ENCODE results near the gene FXYD7. TPM values are rescaled to one million over a fixed set of nuclear protein-coding genes. Genes with fewer than 3 reads are reported as not detected.
"Not testable (repeated sequence)": the region's sequence is repeated elsewhere in the genome, so short reads cannot be mapped to it uniquely, and the experiment has no call there.

FXYD7 gene
- total RNA-seq, 5 donors from 2014 or later (not counting 1 experiment from before 2014, with no cell fraction given) = 8.8 to 24.0 (median 12.6) TPM

- H3K27me3 Mint-ChIP-seq = peaks cover 0 to 2% of the 10 kb centered on the region in 2 donors
- ATAC-seq (replicated peaks in 1 of 4) (no peak), DNase-seq (no peak)
- ChIA-PET POLR2A (no interaction called here), CTCF (no interaction called here)
- 77% methylated on average over 13 of the region's 21 CpGs for WGBS (ENCODE audit: insufficient coverage)
- H3K4me3 ChIP-seq (ENCODE audit: control insufficient read depth in 1 of 2, extremely low read depth in 1 of 2, low read length in 1 of 2) = no peak overlapping the region
- no peaks in the 10 kb centered on the region for H3K4me1 ChIP-seq (ENCODE audit: control insufficient read depth in 1 of 2, extremely low read depth in 1 of 2, insufficient read depth in 2 of 2, low read length in 2 of 2)
- H3K9me3 Mint-ChIP-seq = no peaks in the 10 kb centered on the region
- no peaks in the 10 kb centered on the region for H3K36me3 Mint-ChIP-seq
- H3K27ac Mint-ChIP-seq = no peak overlapping the region
- H3K4me3 Mint-ChIP-seq = no peak overlapping the region
- no peaks in the 10 kb centered on the region for H3K4me1 Mint-ChIP-seq
- no peaks in the 10 kb centered on the region for H3K36me3 ChIP-seq (ENCODE audit: control insufficient read depth in 2 of 2, extremely low read depth in 1 of 2, insufficient read depth in 1 of 2, low read length in 1 of 2)
- H3K27me3 ChIP-seq (replicated peaks in 1 of 2; ENCODE audit: control insufficient read depth in 2 of 2, extremely low read depth in 1 of 2, insufficient read depth in 2 of 2, low read length in 1 of 2) = peaks cover 0 to 3% of the 10 kb centered on the region in 2 experiments
- no peaks in the 10 kb centered on the region for H3K9me3 ChIP-seq
- no peak overlapping the region for H3K27ac ChIP-seq (ENCODE audit: low read length)
These were observed 43.7 kb upstream of the FXYD7 start for GRCh38 chr19:35099155-35099896.

DNA sequence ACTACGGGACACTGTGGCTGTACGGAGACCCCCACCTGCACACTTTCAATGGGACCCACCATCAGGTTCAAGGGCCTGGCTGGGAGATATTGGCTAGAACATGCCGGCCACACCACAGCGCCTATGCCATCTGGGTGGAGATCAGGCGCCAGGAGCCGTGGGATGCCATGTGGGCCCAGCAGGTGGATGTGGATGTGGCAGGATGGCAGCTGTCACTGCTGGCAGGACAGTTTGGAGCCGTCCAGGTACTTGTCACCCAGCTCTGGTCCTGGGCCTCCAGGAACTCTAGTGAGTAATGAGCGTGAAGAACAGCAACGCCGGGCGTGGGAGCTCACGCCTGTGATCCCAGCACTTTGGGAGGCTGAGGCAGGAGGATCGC, 43.2 kb upstream of the FXYD7 start:
- no peaks in the 10 kb centered on the region for H3K36me3 Mint-ChIP-seq
- H3K4me3 Mint-ChIP-seq = no peak overlapping the region
- ChIA-PET POLR2A (no interaction called here), CTCF (no interaction called here)
- H3K9me3 ChIP-seq = no peaks in the 10 kb centered on the region
- H3K27ac ChIP-seq (ENCODE audit: low read length) = no peak overlapping the region
- H3K36me3 ChIP-seq (ENCODE audit: control insufficient read depth in 2 of 2, extremely low read depth in 1 of 2, insufficient read depth in 1 of 2, low read length in 1 of 2) = no peaks in the 10 kb centered on the region
- ATAC-seq (replicated peaks in 1 of 4) (no peak), DNase-seq (no peak)
- no peaks in the 10 kb centered on the region for H3K27me3 Mint-ChIP-seq
- no peaks in the 10 kb centered on the region for H3K9me3 Mint-ChIP-seq
- WGBS (ENCODE audit: insufficient coverage) = 93% methylated on average over 12 of the region's 13 CpGs
- H3K4me1 Mint-ChIP-seq = no peaks in the 10 kb centered on the region
- no peaks in the 10 kb centered on the region for H3K4me1 ChIP-seq (ENCODE audit: control insufficient read depth in 1 of 2, extremely low read depth in 1 of 2, insufficient read depth in 2 of 2, low read length in 2 of 2)
- no peak overlapping the region for H3K27ac Mint-ChIP-seq
- H3K27me3 ChIP-seq (replicated peaks in 1 of 2; ENCODE audit: control insufficient read depth in 2 of 2, extremely low read depth in 1 of 2, insufficient read depth in 2 of 2, low read length in 1 of 2) = peaks cover 0 to 3% of the 10 kb centered on the region in 2 experiments
- no peak overlapping the region for H3K4me3 ChIP-seq (ENCODE audit: control insufficient read depth in 1 of 2, extremely low read depth in 1 of 2, low read length in 1 of 2)

DNA sequence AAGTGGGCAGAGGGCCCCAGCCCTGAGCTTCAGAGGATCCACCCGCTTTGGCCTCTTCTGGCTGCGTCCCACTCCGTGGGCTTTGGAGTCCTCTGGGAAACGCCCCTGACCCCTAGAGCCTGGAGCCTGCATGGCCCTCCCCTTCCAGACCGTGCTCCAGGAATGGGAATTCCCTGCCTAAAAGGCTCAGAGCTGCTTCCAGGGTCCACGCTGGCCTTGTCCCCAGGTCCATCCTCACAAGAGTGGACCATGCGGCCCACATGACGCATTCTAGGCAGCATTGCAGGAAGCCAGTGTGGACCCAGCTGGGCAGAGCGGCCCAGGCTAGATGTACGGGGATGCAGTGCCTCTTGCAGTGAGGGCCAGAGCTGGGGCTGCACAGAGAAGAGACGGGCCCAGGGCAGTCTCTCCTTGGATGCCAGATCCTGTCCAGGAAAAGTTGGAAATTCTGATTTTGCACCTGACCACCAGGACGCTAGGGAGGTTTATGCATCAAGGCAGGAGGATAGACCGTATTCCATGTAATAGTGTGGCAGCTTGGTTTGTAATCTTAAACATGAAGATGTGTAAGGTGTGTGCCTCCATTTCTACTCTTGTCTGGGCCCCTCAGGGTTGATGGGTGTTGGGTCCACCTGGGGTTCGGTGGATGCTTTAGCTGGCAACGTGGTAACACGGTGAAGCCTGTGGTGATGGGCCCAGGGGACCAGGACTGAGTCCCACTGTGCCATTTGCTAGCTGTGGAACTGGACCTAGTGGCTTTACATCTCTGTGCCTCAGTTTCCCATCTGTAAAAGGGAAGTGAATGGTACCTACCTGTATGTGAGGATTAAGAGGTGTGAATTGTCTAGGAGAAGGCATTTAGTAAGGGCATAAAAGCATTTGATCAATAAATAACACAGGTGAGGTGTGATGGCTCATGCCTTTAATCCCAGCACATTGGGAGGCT, 42.2 kb upstream of the FXYD7 start:
- H3K36me3 ChIP-seq (ENCODE audit: control insufficient read depth in 2 of 2, extremely low read depth in 1 of 2, insufficient read depth in 1 of 2, low read length in 1 of 2) = no peaks in the 10 kb centered on the region
- DNase-seq (no peak), ATAC-seq (replicated peaks in 1 of 4) (no peak)
- H3K27me3 ChIP-seq (replicated peaks in 1 of 2; ENCODE audit: control insufficient read depth in 2 of 2, extremely low read depth in 1 of 2, insufficient read depth in 2 of 2, low read length in 1 of 2) = peaks cover 0 to 3% of the 10 kb centered on the region in 2 experiments
- ChIA-PET POLR2A (no interaction called here), CTCF (interaction anchor here in 1 of 2 donors (0.6 kb wide), 1 partner anchor 11 kb away, joined by 3 read pairs; no protein-coding TSS in a partner anchor)
- Mint-ChIP-seq H3K27ac (no peak overlapping the region), H3K9me3 (no peaks in the 10 kb centered on the region), H3K4me3 (no peak overlapping the region), H3K27me3 (no peaks in the 10 kb centered on the region), H3K36me3 (no peaks in the 10 kb centered on the region), H3K4me1 (no peaks in the 10 kb centered on the region)
- H3K4me1 ChIP-seq (ENCODE audit: control insufficient read depth in 1 of 2, extremely low read depth in 1 of 2, insufficient read depth in 2 of 2, low read length in 2 of 2) = no peaks in the 10 kb centered on the region
- H3K4me3 ChIP-seq (ENCODE audit: control insufficient read depth in 1 of 2, extremely low read depth in 1 of 2, low read length in 1 of 2) = no peak overlapping the region
- H3K27ac ChIP-seq (ENCODE audit: low read length) = no peak overlapping the region
- WGBS (ENCODE audit: insufficient coverage) = 72% methylated on average over 14 of the region's 16 CpGs
- no peaks in the 10 kb centered on the region for H3K9me3 ChIP-seq

DNA sequence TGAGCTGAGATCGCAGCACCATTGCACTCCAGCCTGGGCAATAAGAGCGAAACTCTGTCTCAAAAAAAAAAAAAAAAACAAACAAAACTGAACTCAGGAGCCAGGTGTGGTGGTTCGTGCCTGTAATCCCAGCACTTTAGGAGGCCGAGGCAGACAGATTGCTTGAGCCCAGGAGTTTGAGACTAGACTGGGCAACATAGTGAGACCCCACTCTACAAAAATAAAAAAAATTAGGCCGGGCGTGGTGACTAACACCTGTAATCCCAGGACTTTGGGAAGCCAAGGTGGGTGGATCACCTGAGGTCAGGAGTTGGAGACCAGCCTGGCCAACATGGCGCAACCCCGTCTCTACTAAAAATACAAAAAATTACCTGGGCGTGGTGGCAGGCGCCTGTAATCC, 41.1 kb upstream of the FXYD7 start:
- H3K4me3 Mint-ChIP-seq; H3K9me3 ChIP-seq; DNase-seq; H3K4me1 ChIP-seq (ENCODE audit: control insufficient read depth in 1 of 2, extremely low read depth in 1 of 2, insufficient read depth in 2 of 2, low read length in 2 of 2); H3K36me3 Mint-ChIP-seq; H3K4me1 Mint-ChIP-seq; H3K4me3 ChIP-seq (ENCODE audit: control insufficient read depth in 1 of 2, extremely low read depth in 1 of 2, low read length in 1 of 2); H3K9me3 Mint-ChIP-seq; H3K27me3 Mint-ChIP-seq; POLR2A ChIA-PET; H3K27ac Mint-ChIP-seq; H3K27ac ChIP-seq (ENCODE audit: low read length); ATAC-seq (replicated peaks in 1 of 4); CTCF ChIA-PET; H3K36me3 ChIP-seq (ENCODE audit: control insufficient read depth in 2 of 2, extremely low read depth in 1 of 2, insufficient read depth in 1 of 2, low read length in 1 of 2); H3K27me3 ChIP-seq (replicated peaks in 1 of 2; ENCODE audit: control insufficient read depth in 2 of 2, extremely low read depth in 1 of 2, insufficient read depth in 2 of 2, low read length in 1 of 2): not testable (repeated sequence)
- 95% methylated on average over 5 of the region's 10 CpGs for WGBS (ENCODE audit: insufficient coverage)

- ATAC-seq (replicated peaks in 1 of 4); H3K36me3 Mint-ChIP-seq; H3K27me3 Mint-ChIP-seq; H3K4me3 Mint-ChIP-seq; CTCF ChIA-PET; H3K36me3 ChIP-seq (ENCODE audit: control insufficient read depth in 2 of 2, extremely low read depth in 1 of 2, insufficient read depth in 1 of 2, low read length in 1 of 2); DNase-seq; POLR2A ChIA-PET; H3K27ac ChIP-seq (ENCODE audit: low read length); H3K9me3 Mint-ChIP-seq; H3K27ac Mint-ChIP-seq; H3K27me3 ChIP-seq (replicated peaks in 1 of 2; ENCODE audit: control insufficient read depth in 2 of 2, extremely low read depth in 1 of 2, insufficient read depth in 2 of 2, low read length in 1 of 2); H3K4me3 ChIP-seq (ENCODE audit: control insufficient read depth in 1 of 2, extremely low read depth in 1 of 2, low read length in 1 of 2); H3K9me3 ChIP-seq; H3K4me1 Mint-ChIP-seq; H3K4me1 ChIP-seq (ENCODE audit: control insufficient read depth in 1 of 2, extremely low read depth in 1 of 2, insufficient read depth in 2 of 2, low read length in 2 of 2): not testable (repeated sequence)
- 81% methylated on average over 10 of the region's 10 CpGs for WGBS (ENCODE audit: insufficient coverage)
These were observed 39.4 kb upstream of the FXYD7 start for GRCh38 chr19:35103614-35104013.

DNA sequence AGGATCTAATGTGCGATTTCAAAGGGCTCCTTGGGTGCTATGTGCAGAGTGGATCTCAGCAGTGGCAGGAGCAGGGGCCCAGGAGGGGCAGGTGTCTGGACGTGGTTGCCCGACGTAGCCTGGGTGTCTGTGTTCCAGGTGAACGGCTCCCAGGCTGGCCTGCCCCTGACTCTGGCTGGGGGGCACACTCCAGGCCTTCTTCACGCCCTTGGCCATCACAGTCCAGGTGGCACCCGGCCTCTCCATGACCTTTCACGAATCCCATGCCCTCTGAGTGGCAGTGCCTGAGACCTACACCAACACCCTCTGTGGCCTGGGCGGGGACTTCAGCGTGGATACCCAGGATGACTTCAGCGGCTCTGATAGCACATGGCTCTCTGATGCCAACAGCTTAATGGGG, 38.7 kb upstream of the FXYD7 start:
- no peak overlapping the region for H3K4me3 Mint-ChIP-seq
- no peaks in the 10 kb centered on the region for H3K36me3 Mint-ChIP-seq
- Histone ChIP-seq H3K9me3 (no peaks in the 10 kb centered on the region), H3K27ac (ENCODE audit: low read length) (no peak overlapping the region), H3K36me3 (ENCODE audit: control insufficient read depth in 2 of 2, extremely low read depth in 1 of 2, insufficient read depth in 1 of 2, low read length in 1 of 2) (no peaks in the 10 kb centered on the region), H3K27me3 (replicated peaks in 1 of 2; ENCODE audit: control insufficient read depth in 2 of 2, extremely low read depth in 1 of 2, insufficient read depth in 2 of 2, low read length in 1 of 2) (peaks cover 0 to 3% of the 10 kb centered on the region in 2 experiments), H3K4me1 (ENCODE audit: control insufficient read depth in 1 of 2, extremely low read depth in 1 of 2, insufficient read depth in 2 of 2, low read length in 2 of 2) (no peaks in the 10 kb centered on the region), H3K4me3 (ENCODE audit: control insufficient read depth in 1 of 2, extremely low read depth in 1 of 2, low read length in 1 of 2) (no peak overlapping the region)
- WGBS (ENCODE audit: insufficient coverage) = 94% methylated on average over 10 of the region's 11 CpGs
- no peak for ATAC-seq (replicated peaks in 1 of 4)
- no peak for DNase-seq
- H3K27me3 Mint-ChIP-seq = peaks cover 0 to 2% of the 10 kb centered on the region in 2 donors
- no peak overlapping the region for H3K27ac Mint-ChIP-seq
- POLR2A ChIA-PET = no interaction called here
- H3K4me1 Mint-ChIP-seq = no peaks in the 10 kb centered on the region
- no peaks in the 10 kb centered on the region for H3K9me3 Mint-ChIP-seq
- CTCF ChIA-PET = no interaction called here
